Neural cell (in vitro differentiated cells): ENCODE data around the gene ERAL1. TPM values are rescaled to one million over a fixed set of nuclear protein-coding genes. Genes with fewer than 3 reads are reported as not detected.

Experiments
- H2AFZ ChIP-seq: fragments of 200-600, 300-800 bp; sonication (generic), shearing (Covaris generic); 2 replicates; pipeline ENCODE4 v1.6.0; 2014; ENCODE audit warnings: low read depth, mild to moderate bottlenecking, antibody characterized with exemption, low read length, moderate library complexity
- H3F3A ChIP-seq: fragments of 200-600 bp; shearing (Covaris generic); 2 replicates; pipeline ENCODE4 v1.6.1; 2016; ENCODE audit warnings: mild to moderate bottlenecking, moderate library complexity, mixed read lengths, antibody characterized with exemption, low read length; ENCODE audit not compliant: insufficient read depth, poor library complexity, severe bottlenecking
- H3K27ac ChIP-seq: fragments of 200-600, 300-800 bp; sonication (generic), shearing (Covaris generic); 2 replicates; pipeline ENCODE4 v1.5.1; 2014; ENCODE audit warnings: mild to moderate bottlenecking, low read length, moderate library complexity
- H3K27me3 ChIP-seq: fragments of 300-800, 200-600 bp; sonication (generic), shearing (Covaris generic); 2 replicates; pipeline ENCODE4 v1.6.0; 2014; ENCODE audit warnings: mild to moderate bottlenecking, low read depth, low read length, moderate library complexity; ENCODE audit not compliant: insufficient read depth
- H3K36me3 ChIP-seq: fragments of 300-800, 200-600 bp; sonication (generic), shearing (Covaris generic); 2 replicates; pipeline ENCODE4 v1.5.1; 2014; ENCODE audit warnings: mild to moderate bottlenecking, antibody characterized with exemption, low read length, moderate library complexity; ENCODE audit not compliant: insufficient read depth
- H3K4me2 ChIP-seq: fragments of 300-800, 200-600 bp; sonication (generic), shearing (Covaris generic); 2 replicates; pipeline ENCODE4 v1.6.0; 2014; ENCODE audit warnings: mild to moderate bottlenecking, low read length
- H3K4me3 ChIP-seq: fragments of 300-800, 200-600 bp; sonication (generic), shearing (Covaris generic); 2 replicates; pipeline ENCODE4 v1.5.1; 2014; ENCODE audit warnings: mild to moderate bottlenecking, low read length, moderate library complexity
- H3K79me2 ChIP-seq: fragments of 200-600 bp; shearing (Covaris generic); replicated peaks from 2 replicates; pipeline ENCODE4 v1.6.0; 2014; ENCODE audit warnings: mild to moderate bottlenecking, low read length, moderate library complexity; ENCODE audit not compliant: insufficient read depth
- H3K9ac ChIP-seq: fragments of 300-800, 200-600 bp; sonication (generic), shearing (Covaris generic); 2 replicates; pipeline ENCODE4 v1.6.1; 2016; ENCODE audit warnings: mild to moderate bottlenecking, low read length, mixed read lengths
- H3K9me2 ChIP-seq: fragments of 200-600 bp; shearing (Covaris generic); 2 replicates; pipeline ENCODE4 v1.6.1; 2016; ENCODE audit warnings: mild to moderate bottlenecking, low read length, mixed read lengths; ENCODE audit not compliant: insufficient read depth
- H3K9me3 ChIP-seq: fragments of 200-600, 300-800 bp; sonication (generic), shearing (Covaris generic); 2 replicates; pipeline ENCODE4 v1.6.1; 2016; ENCODE audit warnings: mild to moderate bottlenecking, mixed run types, low read length, moderate library complexity, mixed read lengths
- H4K20me1 ChIP-seq: fragments of 200-600 bp; shearing (Covaris generic); 2 replicates; pipeline ENCODE4 v1.6.1; 2016; ENCODE audit warnings: mild to moderate bottlenecking, mixed run types; ENCODE audit not compliant: insufficient read depth
- CTCF ChIP-seq: fragments of 450-650 bp; IDR thresholded peaks from 2 replicates; pipeline ENCODE4 v1.5.1; 2014; ENCODE audit warnings: antibody characterized with exemption, mild to moderate bottlenecking, moderate library complexity; ENCODE audit not compliant: poor library complexity, severe bottlenecking
- EP300 ChIP-seq: fragments of 450-650 bp; conservative IDR thresholded peaks from 2 replicates; pipeline ENCODE4 v1.6.1; 2014; ENCODE audit warnings: antibody characterized with exemption, mild to moderate bottlenecking, moderate library complexity; ENCODE audit not compliant: poor library complexity, severe bottlenecking
- EZH2 ChIP-seq: fragments of 200-600, 300-800 bp; shearing (Covaris generic), sonication (generic); IDR thresholded peaks from 2 replicates; pipeline ENCODE4 v1.6.1; 2014; ENCODE audit warnings: antibody characterized with exemption, low read length, borderline replicate concordance, mild to moderate bottlenecking; ENCODE audit not compliant: insufficient read depth, poor library complexity, severe bottlenecking
- MXI1 ChIP-seq: fragments of 450-650 bp; conservative IDR thresholded peaks from 2 replicates; pipeline ENCODE4 v1.6.1; 2014; ENCODE audit warnings: antibody characterized with exemption, mild to moderate bottlenecking; ENCODE audit not compliant: poor library complexity, severe bottlenecking
- POLR2AphosphoS5 ChIP-seq: IDR thresholded peaks from 2 replicates; pipeline ENCODE4 v1.6.1; 2012
- RAD21 ChIP-seq: fragments of 450-650 bp; conservative IDR thresholded peaks from 2 replicates; pipeline ENCODE4 v1.6.1; 2014; ENCODE audit warnings: antibody characterized with exemption, mild to moderate bottlenecking, moderate library complexity
- REST ChIP-seq: IDR thresholded peaks from 2 replicates; pipeline ENCODE4 v1.6.1; 2012; ENCODE audit warnings: borderline replicate concordance
- SMC3 ChIP-seq: fragments of 450-650 bp; conservative IDR thresholded peaks from 2 replicates; pipeline ENCODE4 v1.6.1; 2014; ENCODE audit warnings: antibody characterized with exemption, mild to moderate bottlenecking, moderate library complexity; ENCODE audit not compliant: poor library complexity
- TAF1 ChIP-seq: IDR thresholded peaks from 2 replicates; pipeline ENCODE4 v1.6.1; 2012; ENCODE audit warnings: low read depth
- polyA plus RNA-seq: library from polyadenylated mRNA; depleted of rRNA; stranded (reverse); fragments of >200 nt; gene quantifications from 2 replicates; pipeline ENCODE4 v1.2.3, GENCODE V29; 2014

Gene ERAL1
- polyA plus RNA-seq, 1 donor from 2014 or later, result 31.8 TPM

DNA sequence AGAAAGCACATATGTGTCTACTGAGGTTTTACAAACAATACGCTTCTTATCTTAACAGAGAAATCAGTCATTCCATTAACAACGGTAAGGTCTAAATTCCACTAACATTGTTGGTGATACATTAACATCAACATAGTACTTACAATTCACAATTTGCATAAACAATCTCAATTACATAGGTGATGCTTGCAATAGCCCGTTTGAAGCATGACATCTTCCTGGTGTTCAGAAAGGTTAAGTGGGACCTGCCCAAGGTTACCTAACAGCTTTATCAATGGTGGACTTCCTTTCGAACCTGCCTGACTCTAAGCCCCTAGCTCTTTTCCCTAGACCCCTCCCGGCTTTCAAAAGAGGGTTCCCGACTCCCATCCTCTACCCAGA lies 12.9 kb upstream of the ERAL1 start:
- Histone ChIP-seq H3K27ac (peak overlapping the region; percentile 81), H3K4me3 (peak overlapping the region; percentile 85), H3K36me3 (no peaks in the 10 kb centered on the region), H4K20me1 (no peaks in the 10 kb centered on the region), H3K9me3 (no peaks in the 10 kb centered on the region), H3K9ac (peak overlapping the region; percentile 86), H3K79me2 (peaks cover 30% of the 10 kb centered on the region), H2AFZ (peak overlapping the region; percentile 87), H3K9me2 (no peaks in the 10 kb centered on the region), H3F3A (no peaks in the 10 kb centered on the region), H3K4me2 (peak overlapping the region; percentile 91), H3K27me3 (no peaks in the 10 kb centered on the region)
- TF ChIP-seq REST, result no peak
- no peak for TF ChIP-seq SMC3
- no peak for TF ChIP-seq EP300
- no peak for TF ChIP-seq POLR2AphosphoS5
- no peak for TF ChIP-seq MXI1
- TF ChIP-seq CTCF, result no peak
- no peak for TF ChIP-seq TAF1
- no peak for TF ChIP-seq EZH2
- TF ChIP-seq RAD21, result no peak

DNA sequence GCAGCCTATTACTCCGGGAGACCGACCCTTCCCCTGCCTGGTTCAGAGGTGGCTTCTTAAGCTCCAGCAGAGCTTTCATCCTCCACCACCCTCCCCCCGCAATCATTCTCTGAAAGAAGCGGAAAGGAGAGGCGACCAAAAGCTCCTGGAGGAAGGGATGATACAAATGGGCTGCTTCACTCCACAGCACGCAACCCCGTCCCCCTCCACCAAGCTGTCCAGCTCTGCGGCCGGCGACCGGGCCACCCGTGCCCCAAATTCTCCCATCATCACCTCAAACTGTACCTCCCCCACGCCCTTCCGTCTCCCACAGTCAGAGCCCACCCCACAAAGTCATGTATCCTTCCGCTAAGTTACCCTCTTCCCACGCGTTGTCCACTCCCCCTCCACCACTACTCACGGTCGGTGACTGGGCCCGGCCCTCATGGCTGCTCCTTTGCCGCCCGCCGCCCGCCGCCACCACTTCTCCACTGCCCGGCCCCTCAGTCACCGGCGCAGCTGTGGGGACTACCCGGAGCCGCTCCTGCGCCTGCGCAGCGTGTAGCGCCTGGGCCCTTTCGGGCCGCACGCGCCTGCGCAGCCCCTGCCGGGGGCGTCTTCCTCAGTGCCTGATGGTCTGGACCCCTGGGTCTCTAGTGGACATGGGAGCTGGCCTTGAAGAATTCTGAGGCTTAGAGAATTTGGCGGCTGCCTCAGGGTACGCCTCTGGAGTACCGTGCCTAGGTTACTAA lies 12.4 kb upstream of the ERAL1 start, which contains the start of gene FAM222B:
Gene FAM222B, minus strand, starts transcription at position 509 of the 731 bp plus-strand sequence. CDS start 76,123 bp downstream, outside the sequence.
- Histone ChIP-seq H3K9ac (peak within 1 kb of the TSS; percentile 86), H3K79me2 (peaks cover 29% of the 10 kb centered on the region), H3K27me3 (no peaks in the 10 kb centered on the region), H3K27ac (peak within 1 kb of the TSS; percentile 81), H3F3A (no peaks in the 10 kb centered on the region), H2AFZ (peak within 1 kb of the TSS; percentile 87), H4K20me1 (no peaks in the 10 kb centered on the region), H3K9me2 (no peaks in the 10 kb centered on the region), H3K36me3 (no peaks in the 10 kb centered on the region), H3K9me3 (no peaks in the 10 kb centered on the region), H3K4me3 (peak within 1 kb of the TSS; percentile 85), H3K4me2 (peak within 1 kb of the TSS; percentile 91)
- peak; percentile 19 for TF ChIP-seq EP300
- peak; percentile 42 for TF ChIP-seq SMC3
- TF ChIP-seq CTCF, result no peak
- peak; percentile 82 for TF ChIP-seq TAF1
- peak; percentile 55 for TF ChIP-seq REST
- no peak for TF ChIP-seq EZH2
- TF ChIP-seq POLR2AphosphoS5, result peak; percentile 92
- peak; percentile 79 for TF ChIP-seq MXI1
- peak; percentile 48 for TF ChIP-seq RAD21
